HCT116 (cell line): Measurements from ENCODE around the gene ABI1. TPM values are rescaled to one million over a fixed set of nuclear protein-coding genes. Genes with fewer than 3 reads are reported as not detected.

Source experiments
- ATAC-seq: fragments of 200-7000 bp; cut with Tn5 transposase; 2 replicates; pipeline ENCODE4 v1.9.1; 2020; ENCODE audit warnings: mild to moderate bottlenecking, moderate library complexity
- BruUV-seq: library from RNA; stranded (reverse); fragments of 400-500 nt; replicated peaks from 2 replicates; lab custom pipeline; 2021; lab: Mats Ljungman, UMichigan
- CTCF ChIA-PET: fragments of 300-600 bp; sonication (Branson Sonifier 250); formaldehyde crosslinking; loops from one replicate; lab custom pipeline; 2021; ENCODE audit warnings: antibody characterized with exemption; lab: Charles Lee
- POLR2A ChIA-PET: fragments of 300-600, 350-600 bp; sonication (Branson Sonifier 250); formaldehyde crosslinking; loops from one replicate; lab custom pipeline; 2021; ENCODE audit warnings: antibody characterized with exemption; lab: Charles Lee
- RAD21 ChIA-PET, 2 experiments: fragments of 300-600 bp; sonication (Branson Sonifier 250); formaldehyde crosslinking; loops; one replicate each; lab custom pipeline; 2023; ENCODE audit warnings: low total read pairs in 2 of 2; ENCODE audit not compliant: uncharacterized antibody in 2 of 2, unreplicated experiment in 2 of 2, low non-redundant PET in 1 of 2; lab: Charles Lee
- DNase-seq: peaks from one replicate; pipeline ENCODE4 v3.0.0-alpha.2; 2010; ENCODE audit warnings: low read depth, low spot score
- H2AFZ ChIP-seq: fragments of 200-600 bp; shearing (Covaris generic), sonication (generic); 2 replicates; pipeline ENCODE4 v1.6.1; 2017; ENCODE audit warnings: low read depth, mixed run types, mixed read lengths, antibody characterized with exemption, low read length; ENCODE audit not compliant: poor library complexity, severe bottlenecking
- H3K27ac ChIP-seq: 2 replicates; pipeline ENCODE4 v1.5.1; 2012; ENCODE audit warnings: low read depth, low read length
- H3K27me3 ChIP-seq: fragments of 200-600 bp; sonication (generic); 2 replicates; pipeline ENCODE4 v1.6.1; 2016; ENCODE audit warnings: mixed run types, low read length, mixed read lengths; ENCODE audit not compliant: insufficient read depth
- H3K36me3 ChIP-seq, 2 experiments: fragments of 200-500 bp in 1 of 2; fragments of 200-600 bp in 1 of 2; sonication (Bioruptor generic) in 1 of 2; sonication (generic) in 1 of 2; 2 replicates each; pipeline versions ENCODE4 v1.5.1 to v1.6.1; 2014 to 2016; ENCODE audit warnings: low read length in 2 of 2, inconsistent platforms in 1 of 2, mixed read lengths in 1 of 2, mixed run types in 1 of 2; ENCODE audit not compliant: insufficient read depth in 2 of 2, control insufficient read depth in 1 of 2
- H3K4me1 ChIP-seq, 2 experiments: fragments of 200-600 bp in 1 of 2; sonication (generic) in 1 of 2; 2 replicates each; pipeline versions ENCODE4 v1.5.1 to v1.6.1; 2012 to 2017; ENCODE audit warnings: low read length in 2 of 2, inconsistent platforms in 1 of 2, mild to moderate bottlenecking in 1 of 2, mixed read lengths in 1 of 2, mixed run types in 1 of 2, moderate library complexity in 1 of 2; ENCODE audit not compliant: insufficient read depth in 2 of 2, control insufficient read depth in 1 of 2
- H3K4me2 ChIP-seq: fragments of 200-600 bp; sonication (generic); 2 replicates; pipeline ENCODE4 v1.6.1; 2017; ENCODE audit warnings: mixed run types, low read length, mixed read lengths
- H3K4me3 ChIP-seq, 2 experiments: fragments of 200-600 bp in 1 of 2; sonication (generic) in 1 of 2; replicated peaks in 1 of 2; 2 replicates each; pipeline ENCODE4 v1.5.1; 2011 to 2016; ENCODE audit warnings: low read length in 2 of 2, control low read depth in 1 of 2, low read depth in 1 of 2, mild to moderate bottlenecking in 1 of 2, mixed read lengths in 1 of 2, mixed run types in 1 of 2
- H3K79me2 ChIP-seq: fragments of 200-600 bp; sonication (generic); 2 replicates; pipeline ENCODE4 v1.6.1; 2017; ENCODE audit warnings: mild to moderate bottlenecking, mixed run types, low read length, moderate library complexity, mixed read lengths; ENCODE audit not compliant: insufficient read depth
- H3K9ac ChIP-seq: fragments of 200-600 bp; sonication (generic); 2 replicates; pipeline ENCODE4 v1.6.1; 2016; ENCODE audit warnings: low read length, mixed read lengths
- H3K9me2 ChIP-seq: fragments of 200-600 bp; sonication (generic), shearing (Covaris generic); 2 replicates; pipeline ENCODE4 v1.6.1; 2017; ENCODE audit warnings: mixed run types, mild to moderate bottlenecking, moderate library complexity; ENCODE audit not compliant: insufficient read depth
- H3K9me3 ChIP-seq, 2 experiments: fragments of 200-500 bp in 1 of 2; fragments of 200-600 bp in 1 of 2; sonication (Bioruptor generic) in 1 of 2; sonication (generic) in 1 of 2; 2 replicates each; pipeline ENCODE4 v1.6.1; 2014 to 2017; ENCODE audit warnings: low read length in 2 of 2, mixed read lengths in 2 of 2, inconsistent platforms in 1 of 2, low read depth in 1 of 2, mild to moderate bottlenecking in 1 of 2, mixed run types in 1 of 2, moderate library complexity in 1 of 2; ENCODE audit not compliant: control insufficient read depth in 1 of 2, insufficient read depth in 1 of 2
- H4K20me1 ChIP-seq: fragments of 200-600 bp; sonication (generic), shearing (Covaris generic); 2 replicates; pipeline ENCODE4 v1.6.1; 2017; ENCODE audit warnings: mixed run types, mild to moderate bottlenecking, moderate library complexity; ENCODE audit not compliant: insufficient read depth
- CBX3 ChIP-seq: IDR thresholded peaks from 2 replicates; pipeline ENCODE4 v1.6.1; 2012; ENCODE audit warnings: low read depth
- CEBPB ChIP-seq: IDR thresholded peaks from 2 replicates; pipeline ENCODE4 v1.6.1; 2012; ENCODE audit warnings: low read depth
- ELF1 ChIP-seq: IDR thresholded peaks from 2 replicates; pipeline ENCODE4 v1.6.1; 2012; ENCODE audit warnings: low read depth, borderline replicate concordance
- EZH2 ChIP-seq: fragments of 200-600 bp; sonication (generic); IDR thresholded peaks from 2 replicates; pipeline ENCODE4 v1.6.1; 2017; ENCODE audit warnings: antibody characterized with exemption, mixed run types
- EZH2phosphoT487 ChIP-seq: fragments of 200-600 bp; IDR thresholded peaks from 2 replicates; pipeline ENCODE4 v1.6.1; 2018; ENCODE audit warnings: antibody characterized with exemption, borderline replicate concordance
- FOSL1 ChIP-seq: IDR thresholded peaks from 2 replicates; pipeline ENCODE4 v1.6.1; 2012; ENCODE audit warnings: low read depth
- JUND ChIP-seq: IDR thresholded peaks from 2 replicates; pipeline ENCODE4 v1.6.1; 2012
- POLR2A ChIP-seq: IDR thresholded peaks from 2 replicates; pipeline ENCODE4 v1.7.0; 2011; ENCODE audit warnings: borderline replicate concordance; ENCODE audit not compliant: insufficient read depth, insufficient read length; ENCODE audit errors: extremely low read depth
- RAD21 ChIP-seq: IDR thresholded peaks from 2 replicates; pipeline ENCODE4 v1.6.1; 2012; ENCODE audit warnings: low read depth, mild to moderate bottlenecking
- SIN3A ChIP-seq: IDR thresholded peaks from 2 replicates; pipeline ENCODE4 v1.6.1; 2012; ENCODE audit warnings: low read depth
- SRF ChIP-seq: IDR thresholded peaks from 2 replicates; pipeline ENCODE4 v1.6.1; 2012; ENCODE audit warnings: low read depth
- TCF7L2 ChIP-seq: IDR thresholded peaks from 2 replicates; pipeline ENCODE4 v1.7.0; 2011; ENCODE audit warnings: borderline replicate concordance, inconsistent platforms; ENCODE audit not compliant: insufficient read depth, insufficient read length; ENCODE audit errors: extremely low read depth
- YY1 ChIP-seq: IDR thresholded peaks from 2 replicates; pipeline ENCODE4 v1.6.1; 2011; ENCODE audit warnings: low read length, low read depth, moderate library complexity, mild to moderate bottlenecking; ENCODE audit not compliant: insufficient replicate concordance; ENCODE audit errors: extremely low read depth
- intact Hi-C: fragments of 100-400 bp; cut with micrococcal nuclease; formaldehyde crosslinking; loops from 2 replicates; pipeline ENCODE4 v1.10.0; 2022
- total RNA-seq: library from RNA; stranded (reverse); gene quantifications from one replicate; pipeline ENCODE4 v1.2.1, GENCODE V29; 2021; ENCODE audit not compliant: unreplicated experiment
- TF ChIP-seq, protein P1 (sequence below): IDR thresholded peaks from 2 replicates; pipeline ENCODE4 v1.6.1; 2012
- TF ChIP-seq, protein P2 (sequence below): IDR thresholded peaks from 2 replicates; pipeline ENCODE4 v1.6.1; 2011; ENCODE audit warnings: mild to moderate bottlenecking, low read length, moderate library complexity; ENCODE audit not compliant: insufficient replicate concordance; ENCODE audit errors: extremely low read depth
- TF ChIP-seq, protein P3 (sequence below): IDR thresholded peaks from 2 replicates; pipeline ENCODE4 v1.6.1; 2012
- TF ChIP-seq, protein P4 (sequence below): IDR thresholded peaks from 2 replicates; pipeline ENCODE4 v1.6.1; 2012; ENCODE audit warnings: low read depth
- TF ChIP-seq, protein P5 (sequence below), 3 experiments: fragments of 200-600 bp in 1 of 3; sonication (generic) in 1 of 3; IDR thresholded peaks in 2 of 3; conservative IDR thresholded peaks in 1 of 3; 2 replicates each; pipeline ENCODE4 v1.5.1; 2012 to 2017; ENCODE audit warnings: low read depth in 2 of 3, low read length in 2 of 3, antibody characterized with exemption in 1 of 3, borderline replicate concordance in 1 of 3, control low read depth in 1 of 3, mild to moderate bottlenecking in 1 of 3, mixed read lengths in 1 of 3, mixed run types in 1 of 3, moderate library complexity in 1 of 3; ENCODE audit not compliant: insufficient read depth in 1 of 3

ABI1 gene
- total RNA-seq, 1 experiment from 2014 or later = 34.8 TPM

DNA sequence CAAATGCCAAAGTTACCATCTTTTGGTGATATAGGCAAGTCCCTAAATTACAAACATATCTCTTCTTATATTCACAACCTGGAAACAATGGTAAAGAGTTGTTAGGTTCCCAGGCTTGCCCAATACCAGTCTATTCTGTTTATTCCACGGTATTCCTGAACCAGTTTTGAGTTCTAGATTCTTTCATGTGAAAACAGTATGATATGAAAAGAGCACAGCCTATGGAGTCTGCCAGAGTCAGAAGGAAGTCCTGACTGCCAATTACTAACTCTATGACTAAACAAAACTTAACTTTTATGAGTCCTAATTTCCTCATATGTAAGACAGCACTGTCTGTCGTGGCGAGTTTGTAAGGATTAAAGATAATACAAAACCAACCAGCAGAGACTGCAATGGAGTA lies 5.6 kb downstream of the ABI1 start:
- Histone ChIP-seq H3K4me2 (no peak overlapping the region), H3K4me1 (peaks cover 0 to 19% of the 10 kb centered on the region in 2 experiments; a peak in 2 of 4 replicates), H3K27me3 (no peaks in the 10 kb centered on the region), H3K9me3 (no peaks in the 10 kb centered on the region), H3K9me2 (no peaks in the 10 kb centered on the region), H3K27ac (no peak overlapping the region), H4K20me1 (no peaks in the 10 kb centered on the region), H3K36me3 (no peaks in the 10 kb centered on the region), H3K9ac (no peak overlapping the region), H3K4me3 (no peak overlapping the region), H2AFZ (no peak overlapping the region), H3K79me2 (peaks cover 90% of the 10 kb centered on the region)
- RAD21 ChIA-PET = no interaction called here
- no TSS peak for BruUV-seq
- intact Hi-C loops = no loop called here
- ATAC-seq (no peak), DNase-seq (no peak)
- TF ChIP-seq YY1 (no peak), TCF7L2 (no peak), EZH2 (no peak), RAD21 (no peak), SRF (no peak), CEBPB (no peak), SIN3A (no peak), ELF1 (no peak), JUND (no peak), POLR2A (no peak), CBX3 (no peak), EZH2phosphoT487 (no peak), FOSL1 (no peak)
- TF ChIP-seq, protein P1, sequence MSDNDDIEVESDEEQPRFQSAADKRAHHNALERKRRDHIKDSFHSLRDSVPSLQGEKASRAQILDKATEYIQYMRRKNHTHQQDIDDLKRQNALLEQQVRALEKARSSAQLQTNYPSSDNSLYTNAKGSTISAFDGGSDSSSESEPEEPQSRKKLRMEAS = no peak
- TF ChIP-seq, protein P2, sequence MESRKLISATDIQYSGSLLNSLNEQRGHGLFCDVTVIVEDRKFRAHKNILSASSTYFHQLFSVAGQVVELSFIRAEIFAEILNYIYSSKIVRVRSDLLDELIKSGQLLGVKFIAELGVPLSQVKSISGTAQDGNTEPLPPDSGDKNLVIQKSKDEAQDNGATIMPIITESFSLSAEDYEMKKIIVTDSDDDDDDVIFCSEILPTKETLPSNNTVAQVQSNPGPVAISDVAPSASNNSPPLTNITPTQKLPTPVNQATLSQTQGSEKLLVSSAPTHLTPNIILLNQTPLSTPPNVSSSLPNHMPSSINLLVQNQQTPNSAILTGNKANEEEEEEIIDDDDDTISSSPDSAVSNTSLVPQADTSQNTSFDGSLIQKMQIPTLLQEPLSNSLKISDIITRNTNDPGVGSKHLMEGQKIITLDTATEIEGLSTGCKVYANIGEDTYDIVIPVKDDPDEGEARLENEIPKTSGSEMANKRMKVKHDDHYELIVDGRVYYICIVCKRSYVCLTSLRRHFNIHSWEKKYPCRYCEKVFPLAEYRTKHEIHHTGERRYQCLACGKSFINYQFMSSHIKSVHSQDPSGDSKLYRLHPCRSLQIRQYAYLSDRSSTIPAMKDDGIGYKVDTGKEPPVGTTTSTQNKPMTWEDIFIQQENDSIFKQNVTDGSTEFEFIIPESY = no peak
- TF ChIP-seq, protein P3, sequence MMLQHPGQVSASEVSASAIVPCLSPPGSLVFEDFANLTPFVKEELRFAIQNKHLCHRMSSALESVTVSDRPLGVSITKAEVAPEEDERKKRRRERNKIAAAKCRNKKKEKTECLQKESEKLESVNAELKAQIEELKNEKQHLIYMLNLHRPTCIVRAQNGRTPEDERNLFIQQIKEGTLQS = no peak
- TF ChIP-seq, protein P4, sequence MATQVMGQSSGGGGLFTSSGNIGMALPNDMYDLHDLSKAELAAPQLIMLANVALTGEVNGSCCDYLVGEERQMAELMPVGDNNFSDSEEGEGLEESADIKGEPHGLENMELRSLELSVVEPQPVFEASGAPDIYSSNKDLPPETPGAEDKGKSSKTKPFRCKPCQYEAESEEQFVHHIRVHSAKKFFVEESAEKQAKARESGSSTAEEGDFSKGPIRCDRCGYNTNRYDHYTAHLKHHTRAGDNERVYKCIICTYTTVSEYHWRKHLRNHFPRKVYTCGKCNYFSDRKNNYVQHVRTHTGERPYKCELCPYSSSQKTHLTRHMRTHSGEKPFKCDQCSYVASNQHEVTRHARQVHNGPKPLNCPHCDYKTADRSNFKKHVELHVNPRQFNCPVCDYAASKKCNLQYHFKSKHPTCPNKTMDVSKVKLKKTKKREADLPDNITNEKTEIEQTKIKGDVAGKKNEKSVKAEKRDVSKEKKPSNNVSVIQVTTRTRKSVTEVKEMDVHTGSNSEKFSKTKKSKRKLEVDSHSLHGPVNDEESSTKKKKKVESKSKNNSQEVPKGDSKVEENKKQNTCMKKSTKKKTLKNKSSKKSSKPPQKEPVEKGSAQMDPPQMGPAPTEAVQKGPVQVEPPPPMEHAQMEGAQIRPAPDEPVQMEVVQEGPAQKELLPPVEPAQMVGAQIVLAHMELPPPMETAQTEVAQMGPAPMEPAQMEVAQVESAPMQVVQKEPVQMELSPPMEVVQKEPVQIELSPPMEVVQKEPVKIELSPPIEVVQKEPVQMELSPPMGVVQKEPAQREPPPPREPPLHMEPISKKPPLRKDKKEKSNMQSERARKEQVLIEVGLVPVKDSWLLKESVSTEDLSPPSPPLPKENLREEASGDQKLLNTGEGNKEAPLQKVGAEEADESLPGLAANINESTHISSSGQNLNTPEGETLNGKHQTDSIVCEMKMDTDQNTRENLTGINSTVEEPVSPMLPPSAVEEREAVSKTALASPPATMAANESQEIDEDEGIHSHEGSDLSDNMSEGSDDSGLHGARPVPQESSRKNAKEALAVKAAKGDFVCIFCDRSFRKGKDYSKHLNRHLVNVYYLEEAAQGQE = no peak
- TF ChIP-seq, protein P5, sequence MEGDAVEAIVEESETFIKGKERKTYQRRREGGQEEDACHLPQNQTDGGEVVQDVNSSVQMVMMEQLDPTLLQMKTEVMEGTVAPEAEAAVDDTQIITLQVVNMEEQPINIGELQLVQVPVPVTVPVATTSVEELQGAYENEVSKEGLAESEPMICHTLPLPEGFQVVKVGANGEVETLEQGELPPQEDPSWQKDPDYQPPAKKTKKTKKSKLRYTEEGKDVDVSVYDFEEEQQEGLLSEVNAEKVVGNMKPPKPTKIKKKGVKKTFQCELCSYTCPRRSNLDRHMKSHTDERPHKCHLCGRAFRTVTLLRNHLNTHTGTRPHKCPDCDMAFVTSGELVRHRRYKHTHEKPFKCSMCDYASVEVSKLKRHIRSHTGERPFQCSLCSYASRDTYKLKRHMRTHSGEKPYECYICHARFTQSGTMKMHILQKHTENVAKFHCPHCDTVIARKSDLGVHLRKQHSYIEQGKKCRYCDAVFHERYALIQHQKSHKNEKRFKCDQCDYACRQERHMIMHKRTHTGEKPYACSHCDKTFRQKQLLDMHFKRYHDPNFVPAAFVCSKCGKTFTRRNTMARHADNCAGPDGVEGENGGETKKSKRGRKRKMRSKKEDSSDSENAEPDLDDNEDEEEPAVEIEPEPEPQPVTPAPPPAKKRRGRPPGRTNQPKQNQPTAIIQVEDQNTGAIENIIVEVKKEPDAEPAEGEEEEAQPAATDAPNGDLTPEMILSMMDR (IDR thresholded peaks at IDR 0.05 in 2 of 3, conservative IDR thresholded peaks at IDR 0.05 in 1 of 3; ENCODE audit: borderline replicate concordance in 1 of 3, insufficient read depth in 1 of 3, low read depth in 2 of 3, low read length in 2 of 3) = no peak
- POLR2A ChIA-PET = no interaction called here
- CTCF ChIA-PET = no interaction called here
